HG02642 (cell line): ENCODE data around the gene PJVK.
"Not testable (repeated sequence)": the region's sequence is repeated elsewhere in the genome, so short reads cannot be mapped to it uniquely, and the experiment has no call there.

Experiments used
- ATAC-seq: cut with Tn5 transposase; IDR thresholded peaks from one replicate; pipeline ENCODE4 v1.9.1; 2021; ENCODE audit warnings: mild to moderate bottlenecking; ENCODE audit not compliant: unreplicated experiment, poor library complexity

The PJVK gene

GRCh38 chr2:178428396-178428806 is 22.8 kb upstream of the PJVK start:
- ATAC-seq: no peak

DNA sequence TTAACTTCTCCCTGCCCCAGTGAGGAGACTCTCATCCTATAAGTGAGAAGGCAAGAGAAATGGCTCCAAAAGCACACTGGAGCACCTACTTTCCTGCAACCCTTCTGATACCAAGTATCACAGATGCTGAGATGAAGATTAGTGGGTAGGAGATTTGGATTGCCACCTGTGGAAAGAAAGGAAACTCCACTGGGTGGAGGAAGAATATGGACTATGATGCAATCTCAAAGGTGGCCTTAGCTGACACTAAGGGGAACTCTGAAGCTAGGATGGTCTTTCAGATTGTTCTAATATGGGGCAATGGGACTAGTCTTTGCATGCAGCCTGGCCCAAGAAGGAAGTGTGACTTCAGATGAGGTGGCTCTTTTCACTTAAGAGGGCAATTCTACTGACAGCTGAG is 21.8 kb upstream of the PJVK start:
- ATAC-seq: no peak

GRCh38 chr2:178436662-178437061 is 14.5 kb upstream of the PJVK start:
- ATAC-seq: no peak

DNA sequence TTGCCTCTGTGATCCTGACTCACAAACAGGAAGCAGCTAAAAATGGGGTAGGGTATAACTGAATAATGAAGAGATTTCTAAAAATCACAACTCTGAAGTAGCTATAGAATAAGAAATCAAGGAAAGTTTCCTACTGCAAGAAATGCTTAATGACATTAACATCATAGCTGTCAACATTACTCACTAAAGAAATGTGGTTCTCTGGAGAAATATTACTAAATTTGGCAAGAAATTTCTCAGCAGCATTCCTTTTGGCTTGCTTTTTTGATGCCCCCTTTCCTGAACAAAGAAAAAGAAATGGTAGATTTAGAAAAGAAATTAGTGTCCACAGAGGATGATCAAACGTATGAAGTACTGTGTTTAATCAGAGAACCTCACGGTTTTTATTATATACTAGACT is 9.8 kb upstream of the PJVK start:
- ATAC-seq: no peak

GRCh38 chr2:178448968-178449661 is 2.1 kb upstream of the PJVK start:
- ATAC-seq: no peak

- ATAC-seq: no peak
Measured at GRCh38 chr2:178449700-178450523, 1.3 kb upstream of the PJVK start.

DNA sequence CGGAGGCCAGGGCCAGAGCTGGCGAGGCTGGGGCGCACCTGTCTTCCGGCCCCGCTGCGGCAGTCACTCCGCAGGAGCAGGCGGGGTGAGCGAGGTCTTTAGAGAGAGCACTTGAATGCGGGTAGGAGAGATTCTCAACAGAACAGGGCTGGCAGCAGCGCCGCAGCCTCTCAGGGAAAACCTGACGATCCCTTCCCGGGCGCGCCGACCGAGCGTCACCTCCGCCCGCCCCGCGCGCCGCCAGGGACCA is 729 bp upstream of the PJVK start:
- peak; percentile 55 for ATAC-seq

DNA sequence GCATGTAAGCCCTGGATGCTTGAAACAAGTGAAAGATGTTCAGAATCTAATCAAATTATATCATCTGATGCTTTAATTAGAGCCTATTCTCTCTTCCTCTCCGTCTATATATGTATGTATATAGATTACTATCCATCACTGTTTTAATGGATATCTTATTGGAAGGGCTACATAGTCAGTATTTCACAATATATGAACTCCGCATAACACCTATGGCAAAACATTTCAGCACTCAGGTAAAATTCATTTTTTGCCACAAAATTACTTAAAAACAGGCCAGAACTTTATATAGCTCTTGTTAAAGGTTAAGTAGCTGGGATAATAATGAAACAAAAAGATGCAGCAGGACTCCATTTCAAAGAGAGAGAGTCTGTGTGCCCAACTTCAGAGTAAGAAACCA is 1.2 kb downstream of the PJVK start:
- no peak for ATAC-seq

DNA sequence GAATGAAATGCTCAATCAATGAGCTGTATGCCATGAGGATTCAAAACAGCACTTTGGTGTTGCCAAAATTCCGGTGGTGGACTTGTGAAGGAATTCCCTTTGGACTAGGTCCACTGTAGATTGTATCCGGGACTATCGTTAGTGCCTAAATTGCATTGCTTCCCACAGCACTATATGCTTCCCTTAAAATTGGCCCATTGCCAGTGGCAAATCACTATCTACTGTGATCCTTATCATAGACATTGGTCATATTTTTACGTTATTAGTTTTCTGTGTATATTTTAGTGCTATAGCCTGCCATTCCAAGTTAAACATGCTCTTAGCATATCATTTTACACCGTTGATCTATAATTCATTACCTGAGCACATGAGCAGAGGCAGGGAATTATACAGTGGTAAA is 1.7 kb downstream of the PJVK start:
- no peak for ATAC-seq

DNA sequence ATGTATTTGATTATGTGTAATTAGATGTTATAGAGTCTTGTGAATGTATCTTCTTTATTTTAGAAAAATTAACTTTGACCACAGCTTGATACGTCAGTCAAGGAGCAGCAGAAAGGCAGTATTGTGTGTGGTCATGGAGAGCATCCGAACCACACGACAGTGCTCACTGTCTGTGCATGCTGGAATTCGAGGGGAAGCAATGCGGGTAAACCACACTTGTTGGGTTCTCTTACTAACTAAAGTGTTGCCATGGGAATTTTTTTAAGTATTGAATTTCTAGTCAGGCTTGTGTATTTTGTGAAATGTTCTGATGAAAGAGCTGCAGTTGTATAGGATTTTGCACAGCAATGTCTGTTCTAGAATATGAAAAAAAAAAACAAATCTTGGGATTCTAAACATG is 4.8 kb downstream of the PJVK start:
- ATAC-seq: no peak

GRCh38 chr2:178457390-178457886 is 6.3 kb downstream of the PJVK start:
- ATAC-seq: no peak

GRCh38 chr2:178469219-178469849 is 18.2 kb downstream of the PJVK start:
- no peak for ATAC-seq

DNA sequence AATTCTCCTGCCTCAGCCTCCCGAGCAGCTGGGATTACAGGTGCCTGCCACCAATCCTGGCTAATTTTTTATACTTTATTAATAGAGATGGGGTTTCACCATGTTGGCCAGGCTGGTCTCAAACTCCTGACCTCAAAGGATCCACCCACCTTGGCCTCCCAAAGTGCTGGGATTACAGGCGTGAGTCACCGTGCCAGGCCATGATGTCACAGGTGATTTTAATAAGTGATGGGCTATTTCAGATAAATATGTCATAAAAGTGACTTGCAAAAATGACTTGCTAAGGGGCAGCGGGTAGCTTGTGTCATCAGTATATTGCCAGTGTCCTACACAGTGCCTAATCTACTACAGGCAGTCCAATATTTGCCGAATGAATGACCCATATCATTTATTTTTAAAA is 20.1 kb downstream of the PJVK start:
- not testable (repeated sequence) for ATAC-seq

GRCh38 chr2:178473373-178473772 is 22.2 kb downstream of the PJVK start:
- no peak for ATAC-seq

DNA sequence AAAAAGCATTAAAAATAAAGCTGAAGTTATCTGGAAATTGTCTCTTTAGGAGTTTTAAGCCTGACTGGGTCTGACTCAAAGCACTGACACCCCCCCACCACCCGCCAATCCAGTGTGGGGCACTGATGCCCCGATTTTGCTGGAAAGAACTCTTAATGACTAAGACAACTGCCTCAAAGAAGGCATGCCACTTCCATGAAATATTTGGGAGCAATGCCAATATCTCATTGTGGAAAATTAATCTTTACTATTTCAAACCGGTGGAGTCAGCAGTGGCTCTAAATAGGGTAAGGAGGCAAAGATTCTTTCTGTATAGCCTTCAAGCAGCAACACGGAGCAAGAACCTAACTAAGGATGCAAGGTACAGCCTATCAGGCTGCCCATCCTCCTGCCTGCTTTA is 22.8 kb downstream of the PJVK start:
- ATAC-seq: no peak

DNA sequence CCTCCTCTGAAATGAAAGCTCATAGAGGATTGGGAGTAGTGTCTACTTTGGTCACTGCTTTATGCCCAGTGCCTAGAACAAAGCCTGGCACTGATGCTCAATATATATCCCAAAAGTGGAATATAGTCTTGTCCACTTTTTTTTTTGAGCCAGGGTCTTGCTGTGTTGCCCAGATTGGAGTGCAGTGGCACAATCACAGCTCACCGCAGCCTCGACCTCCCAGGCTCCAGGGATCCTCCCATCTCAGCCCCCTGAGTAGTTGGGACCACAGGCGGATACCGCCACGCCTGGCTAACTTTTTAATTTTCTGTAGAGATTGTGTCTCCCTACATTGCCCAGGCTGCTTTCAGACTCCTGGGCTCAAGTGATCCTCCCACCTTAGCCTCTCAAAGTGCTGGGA is 23.4 kb downstream of the PJVK start:
- ATAC-seq: no peak

- no peak for ATAC-seq
Measured at GRCh38 chr2:178476477-178476876, 25.3 kb downstream of the PJVK start.

- ATAC-seq: no peak
Measured at GRCh38 chr2:178477443-178478129, 26.4 kb downstream of the PJVK start.

GRCh38 chr2:178478130-178478438 is 26.9 kb downstream of the PJVK start:
- ATAC-seq: no peak

DNA sequence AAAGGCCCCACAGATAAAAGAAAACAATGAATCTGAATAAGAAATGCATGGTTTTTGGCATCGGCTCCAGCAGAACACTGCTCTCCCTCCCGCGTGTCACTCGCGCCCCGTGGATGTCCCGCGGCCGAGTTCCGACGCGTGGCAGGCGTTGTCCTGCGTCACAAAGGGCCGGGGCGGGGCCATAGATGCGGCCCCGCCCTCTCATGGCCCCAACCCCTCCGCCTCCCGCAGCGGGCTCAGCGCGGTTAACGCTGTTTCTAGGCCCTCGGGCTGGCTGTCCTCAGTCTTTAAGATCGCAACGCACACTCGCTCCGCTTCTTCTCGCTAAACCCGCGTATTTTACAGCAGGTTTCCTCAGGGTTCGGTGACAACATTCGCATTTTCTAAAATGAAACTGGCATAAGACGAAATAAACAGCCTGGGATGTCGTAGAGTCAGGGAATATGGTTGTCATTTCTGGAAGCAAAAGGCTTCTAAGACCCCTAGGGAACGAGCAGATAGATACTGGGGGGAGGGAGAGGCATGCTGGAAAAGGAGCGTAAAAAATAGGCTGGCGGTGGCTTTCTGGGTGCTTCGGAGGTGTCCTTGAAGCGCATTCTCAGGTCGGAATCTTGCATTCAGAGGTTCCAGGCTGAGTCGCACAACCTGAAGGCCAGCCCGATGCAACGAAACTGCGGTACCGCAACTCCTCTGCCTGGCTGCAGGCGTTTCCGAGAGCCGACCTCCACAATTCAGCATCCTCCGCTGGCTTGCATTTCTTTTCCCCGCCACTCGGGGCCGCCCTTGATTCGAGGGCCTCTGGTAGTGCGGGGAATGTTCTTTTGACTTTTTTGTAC is 27.5 kb downstream of the PJVK start, which contains the start of gene FKBP7:
Gene FKBP7 (minus strand): TSS at position 162 of the 836 bp plus-strand sequence. CDS start 101 bp downstream, at position 61.
- ATAC-seq: peak; percentile 47
